ENCODE results near the gene TJP3.

- TF ChIP-seq CTCF (IDR thresholded peaks at IDR 0.05 in 2 of 3, conservative IDR thresholded peaks at IDR 0.05 in 1 of 3; ENCODE audit: control insufficient read depth in 2 of 3, extremely low read depth in 1 of 3, insufficient read depth in 1 of 3, low read depth in 3 of 3, low read length in 3 of 3) (no peak), REST (IDR thresholded peaks at IDR 0.05; ENCODE audit: low read depth, low read length) (no peak), BCL3 (IDR thresholded peaks at IDR 0.05; ENCODE audit: borderline replicate concordance, insufficient read depth, low read depth, low read length, poor library complexity, severe bottlenecking) (no peak), SMC3 (IDR thresholded peaks at IDR 0.05; ENCODE audit: borderline replicate concordance, low read length) (no peak), JUND (IDR thresholded peaks at IDR 0.05; ENCODE audit: low read depth, low read length) (no peak), SMAD1 (IDR thresholded peaks at IDR 0.05; ENCODE audit: low read depth, partially characterized antibody) (no peak), POLR2A (IDR thresholded peaks at IDR 0.05; ENCODE audit: low read depth, low read length) (no peak), BCLAF1 (IDR thresholded peaks at IDR 0.05) (no peak), ATF2 (IDR thresholded peaks at IDR 0.05; ENCODE audit: low read length) (no peak), FOXK2 (IDR thresholded peaks at IDR 0.05) (no peak), TCF12 (IDR thresholded peaks at IDR 0.05; ENCODE audit: low read depth, low read length) (no peak), FOXM1 (IDR thresholded peaks at IDR 0.05; ENCODE audit: low read depth, low read length) (no peak), CHD4 (IDR thresholded peaks at IDR 0.05) (no peak), EZH2 (IDR thresholded peaks at IDR 0.05; ENCODE audit: borderline replicate concordance, control insufficient read depth, low read depth, low read length) (no peak)
Observed at GRCh38 chr19:3785938-3786824, 78.0 kb downstream of the TJP3 start, which contains the start of gene MATK.

All from GM12878 (cell line).